ENCODE measurements around the gene SOX6.
"Not testable (repeated sequence)": the region's sequence is repeated elsewhere in the genome, so short reads cannot be mapped to it uniquely, and the experiment has no call there.

The SOX6 gene

GRCh38 chr11:15943418-15944197 is 412.7 kb downstream of the SOX6 start:
- no peak for DNase-seq

DNA sequence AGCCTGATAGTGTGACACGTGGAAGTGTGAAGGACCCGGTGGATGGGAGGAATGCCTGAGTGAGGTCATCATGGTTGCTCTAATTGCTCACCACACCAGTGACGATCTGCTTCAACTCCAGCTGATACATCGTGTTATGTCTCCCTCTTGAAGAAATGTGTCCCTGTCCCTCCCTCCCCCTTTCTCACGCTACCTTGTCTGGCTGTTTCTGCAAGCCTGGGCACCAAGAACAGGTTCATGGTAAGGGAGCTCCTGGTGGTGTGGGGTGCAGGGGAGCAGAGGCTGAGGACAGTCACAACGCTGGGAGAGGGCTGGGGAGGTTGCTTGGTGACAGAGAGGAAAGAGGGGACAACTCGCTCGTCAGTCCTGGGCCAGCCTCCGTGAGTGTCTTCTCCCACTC is 413.4 kb downstream of the SOX6 start:
- no peak for DNase-seq

DNA sequence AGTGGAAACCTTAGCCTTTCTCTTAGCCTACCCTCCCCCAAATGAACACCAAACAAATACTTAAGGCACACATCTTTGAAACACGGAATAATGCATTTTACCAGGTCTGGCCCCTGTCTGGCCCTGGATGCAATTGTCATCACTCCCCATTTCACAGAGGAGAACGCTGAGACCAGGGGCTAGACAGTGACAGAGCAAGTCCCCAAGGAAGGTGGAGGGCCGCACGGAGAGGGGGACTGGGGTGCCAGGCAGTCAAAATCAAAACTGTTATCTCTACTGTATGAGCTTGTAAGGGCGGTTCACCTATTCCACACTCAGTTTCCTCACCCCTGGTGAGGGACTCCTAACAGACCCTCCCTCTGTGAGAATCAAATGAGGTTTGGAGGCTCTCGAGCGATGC is 414.2 kb downstream of the SOX6 start:
- no peak for DNase-seq

- no peak for DNase-seq
Measured at GRCh38 chr11:15941206-15941770, 415.1 kb downstream of the SOX6 start.

GRCh38 chr11:15940462-15941205 is 415.7 kb downstream of the SOX6 start:
- no peak for DNase-seq

DNA sequence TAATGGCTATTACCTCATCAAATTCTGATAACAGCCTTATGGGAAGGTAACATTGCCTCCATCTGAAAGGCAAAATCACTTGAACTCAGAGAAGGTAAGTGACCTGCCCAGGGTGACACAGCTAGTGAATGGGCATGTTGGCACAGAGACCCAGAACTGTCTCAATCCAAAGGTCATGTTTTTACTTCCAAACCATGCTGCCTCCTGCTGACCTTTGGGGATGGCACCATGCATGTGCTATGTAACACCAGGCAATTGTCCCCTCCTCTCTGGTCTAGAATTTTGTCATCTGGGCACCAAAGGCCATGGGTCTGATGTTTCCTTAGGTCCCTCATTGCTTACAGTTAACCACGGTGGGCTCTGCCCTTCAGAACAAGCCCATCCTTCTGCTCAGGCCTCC is 417.4 kb downstream of the SOX6 start:
- no peak for DNase-seq

GRCh38 chr11:15938121-15938611 is 418.2 kb downstream of the SOX6 start:
- DNase-seq: no peak

DNA sequence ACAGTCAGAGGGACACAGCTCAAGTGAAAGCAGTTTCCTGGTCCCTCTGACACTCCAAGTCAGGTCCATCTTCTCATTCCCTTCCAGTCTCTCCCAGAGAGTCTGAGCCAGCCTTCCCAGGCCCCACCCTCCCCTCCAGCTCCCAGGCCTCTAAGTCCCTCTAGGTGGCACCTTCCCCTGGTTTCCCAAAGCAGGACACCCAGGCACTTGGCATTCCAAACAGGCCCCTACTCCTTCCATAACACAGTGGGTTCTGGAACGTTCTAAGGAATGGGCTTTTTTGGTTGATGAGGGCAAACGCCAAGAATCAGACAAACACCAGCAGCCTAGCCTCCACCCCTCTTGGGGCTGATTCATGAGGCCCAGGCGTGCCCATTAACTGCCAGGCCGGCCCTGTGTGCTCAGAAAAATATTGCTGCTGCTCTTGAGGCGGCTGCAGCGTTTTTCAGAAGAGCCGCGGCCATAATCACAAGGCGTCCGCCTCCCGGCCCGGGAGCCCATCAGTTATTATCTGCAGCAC is 418.7 kb downstream of the SOX6 start:
- no peak for DNase-seq

GRCh38 chr11:15936011-15936410 is 420.3 kb downstream of the SOX6 start:
- no peak for DNase-seq

DNA sequence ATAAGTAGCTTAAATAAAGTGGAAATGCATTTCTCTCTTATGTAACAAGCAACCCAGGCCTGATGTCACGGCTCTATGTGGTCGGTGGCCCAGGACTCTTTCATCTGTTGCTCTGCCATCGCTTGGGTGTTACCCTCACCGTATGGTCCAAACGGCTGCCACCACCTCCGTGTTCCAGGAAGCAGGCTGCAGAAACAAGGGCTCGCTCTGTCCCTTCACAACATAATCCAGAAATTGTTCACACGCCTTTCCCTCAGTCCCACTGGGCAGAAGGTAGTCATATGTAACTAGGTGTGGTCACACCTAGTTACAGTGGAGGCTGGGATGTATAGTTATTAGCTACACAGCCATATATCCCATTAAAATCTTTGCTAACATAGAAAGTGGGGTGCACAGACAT is 421.0 kb downstream of the SOX6 start:
- no peak for DNase-seq

- no peak for DNase-seq
Measured at GRCh38 chr11:15933886-15934625, 422.3 kb downstream of the SOX6 start.

DNA sequence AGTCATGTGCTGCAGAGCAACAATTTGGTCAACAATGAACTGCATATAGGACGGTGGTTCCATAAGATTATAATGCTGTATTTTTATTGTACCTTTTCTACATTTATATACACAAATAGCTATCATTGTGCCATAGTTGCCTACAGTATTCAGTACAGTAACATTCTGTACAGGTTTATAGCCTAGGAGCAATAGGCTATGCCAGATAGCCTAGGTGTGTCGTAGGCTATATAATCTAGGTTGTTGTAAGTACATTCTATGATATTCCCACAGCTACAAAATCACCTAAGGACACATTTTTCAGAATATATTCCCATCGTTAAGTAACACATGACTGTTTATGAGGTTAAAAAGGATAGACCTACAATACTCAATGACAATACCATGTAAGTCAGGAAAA is 423.9 kb downstream of the SOX6 start:
- no peak for DNase-seq

DNA sequence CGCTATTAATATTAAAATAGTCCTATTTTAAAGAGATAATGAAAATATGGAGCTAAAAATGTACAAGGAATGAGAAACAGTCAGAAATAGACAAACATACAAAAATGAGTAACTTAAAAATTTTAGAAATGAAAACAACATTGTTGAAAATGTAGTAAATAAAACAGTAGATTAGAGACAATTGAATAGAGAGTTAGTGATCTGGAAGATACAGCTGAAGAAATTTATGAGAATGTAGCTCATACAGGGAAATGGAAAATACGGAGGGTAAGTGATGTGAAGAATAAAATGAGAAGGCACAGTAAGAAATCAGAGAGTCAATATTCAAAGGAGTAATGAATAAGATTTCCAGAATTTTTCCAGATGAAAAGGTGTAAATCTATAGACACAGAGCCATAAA is 424.8 kb downstream of the SOX6 start:
- DNase-seq: no peak

- no peak for DNase-seq
Measured at GRCh38 chr11:15930442-15931025, 425.8 kb downstream of the SOX6 start.

DNA sequence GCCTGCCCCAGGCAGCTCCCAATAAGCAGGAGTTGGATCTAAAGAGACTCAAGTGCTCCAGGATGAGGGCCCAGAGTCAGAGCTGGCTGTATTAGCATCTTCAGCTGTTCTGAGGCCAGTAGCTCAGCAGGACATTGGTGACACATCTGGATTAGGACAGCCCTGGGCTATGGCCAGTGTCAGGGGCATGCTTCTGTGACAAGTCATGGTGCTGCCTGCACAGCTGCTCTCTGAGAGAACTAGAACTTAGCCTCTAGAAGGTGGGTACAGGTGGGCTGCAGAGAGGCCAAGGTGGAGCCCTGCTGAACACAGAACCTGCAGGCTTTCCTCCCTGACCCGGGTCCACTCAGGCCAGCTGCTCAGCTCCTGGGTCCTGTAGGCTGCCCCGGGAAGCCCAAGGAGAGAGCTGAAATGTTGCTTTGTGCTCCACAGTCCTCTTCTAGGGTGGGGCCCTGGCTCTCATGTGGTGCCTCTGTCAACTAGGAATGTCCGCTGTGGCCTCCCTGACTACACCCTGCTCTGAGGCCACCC is 426.9 kb downstream of the SOX6 start:
- DNase-seq: no peak

GRCh38 chr11:15927864-15928217 is 428.5 kb downstream of the SOX6 start:
- no peak for DNase-seq

DNA sequence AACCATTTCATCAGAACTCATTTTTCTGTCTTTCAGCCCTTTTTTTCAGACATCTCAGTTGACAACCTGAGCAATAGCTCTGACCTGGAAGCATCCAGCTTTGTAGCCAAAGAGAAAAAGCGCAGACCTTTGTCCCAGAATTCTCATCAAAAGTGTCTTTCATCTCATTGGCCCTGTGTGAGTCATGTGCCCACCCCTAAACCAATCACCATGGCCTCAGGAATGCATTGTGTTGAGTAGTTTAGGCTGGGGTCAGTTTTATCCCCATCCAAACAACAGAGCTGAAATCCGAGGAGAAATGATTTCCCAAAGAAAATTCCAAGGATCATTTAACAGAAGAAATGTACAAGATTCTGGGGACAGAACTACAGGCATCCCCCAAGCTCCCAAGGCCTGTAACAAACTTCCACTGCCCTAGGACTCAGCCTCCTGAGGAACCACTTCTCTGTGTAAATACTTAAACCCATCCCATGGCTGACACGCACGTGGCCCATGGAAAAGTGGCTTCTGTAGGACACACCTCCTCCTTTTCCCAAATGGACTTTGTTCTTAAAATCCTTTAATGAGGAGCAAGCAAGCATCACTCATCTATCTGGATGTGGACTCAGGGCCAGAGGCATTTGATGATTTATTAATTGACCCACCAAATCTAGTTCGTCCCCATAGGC is 429.0 kb downstream of the SOX6 start:
- no peak for DNase-seq

- DNase-seq: no peak
Measured at GRCh38 chr11:15926071-15926470, 430.3 kb downstream of the SOX6 start.

DNA sequence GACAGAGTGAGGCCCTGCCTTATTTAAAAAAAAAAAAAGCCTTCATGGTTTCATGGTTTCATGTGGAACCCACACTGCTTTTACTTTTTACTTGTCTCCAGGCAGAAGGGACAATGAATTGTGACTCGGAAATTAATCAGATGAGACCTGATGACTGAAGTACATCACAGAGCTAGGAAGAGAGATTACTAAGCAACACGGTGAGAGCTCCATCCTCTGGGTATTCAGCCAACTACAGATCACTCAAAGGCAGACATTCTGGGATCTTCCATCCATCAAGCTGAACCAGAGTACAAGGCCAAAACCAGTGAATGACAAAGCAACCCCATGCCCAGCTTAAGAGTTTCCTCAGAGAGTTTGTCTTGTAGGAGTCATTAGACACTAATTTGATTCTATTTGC is 433.2 kb downstream of the SOX6 start:
- no peak for DNase-seq

GRCh38 chr11:15922745-15923144 is 433.6 kb downstream of the SOX6 start:
- not testable (repeated sequence) for DNase-seq

- no peak for DNase-seq
Measured at GRCh38 chr11:15920856-15921629, 435.3 kb downstream of the SOX6 start.

Data from NCI-H1694 treated with DMSO at 0.1 percent for 48 hours (cell line).